DOHH2 (cell line): ENCODE measurements around the gene WDR48.

Source experiments
- EZH2phosphoT487 ChIP-seq: fragments of 200-600 bp; sonication (generic); IDR thresholded peaks from 2 replicates; pipeline ENCODE4 v1.6.1; 2017; ENCODE audit warnings: borderline replicate concordance, mild to moderate bottlenecking, antibody characterized with exemption, low read length, moderate library complexity, mixed read lengths
- TF ChIP-seq, protein P1 (sequence below): fragments of 200-600 bp; sonication (generic); IDR thresholded peaks from one replicate; pipeline ENCODE4 v1.5.1; 2014; ENCODE audit warnings: antibody characterized with exemption, mild to moderate bottlenecking, low read depth, low read length; ENCODE audit not compliant: poor library complexity, severe bottlenecking

- TF ChIP-seq, protein P1, sequence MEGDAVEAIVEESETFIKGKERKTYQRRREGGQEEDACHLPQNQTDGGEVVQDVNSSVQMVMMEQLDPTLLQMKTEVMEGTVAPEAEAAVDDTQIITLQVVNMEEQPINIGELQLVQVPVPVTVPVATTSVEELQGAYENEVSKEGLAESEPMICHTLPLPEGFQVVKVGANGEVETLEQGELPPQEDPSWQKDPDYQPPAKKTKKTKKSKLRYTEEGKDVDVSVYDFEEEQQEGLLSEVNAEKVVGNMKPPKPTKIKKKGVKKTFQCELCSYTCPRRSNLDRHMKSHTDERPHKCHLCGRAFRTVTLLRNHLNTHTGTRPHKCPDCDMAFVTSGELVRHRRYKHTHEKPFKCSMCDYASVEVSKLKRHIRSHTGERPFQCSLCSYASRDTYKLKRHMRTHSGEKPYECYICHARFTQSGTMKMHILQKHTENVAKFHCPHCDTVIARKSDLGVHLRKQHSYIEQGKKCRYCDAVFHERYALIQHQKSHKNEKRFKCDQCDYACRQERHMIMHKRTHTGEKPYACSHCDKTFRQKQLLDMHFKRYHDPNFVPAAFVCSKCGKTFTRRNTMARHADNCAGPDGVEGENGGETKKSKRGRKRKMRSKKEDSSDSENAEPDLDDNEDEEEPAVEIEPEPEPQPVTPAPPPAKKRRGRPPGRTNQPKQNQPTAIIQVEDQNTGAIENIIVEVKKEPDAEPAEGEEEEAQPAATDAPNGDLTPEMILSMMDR: no peak
- TF ChIP-seq EZH2phosphoT487: no peak
Measured at GRCh38 chr3:39099738-39100499, 48.1 kb downstream of the WDR48 start.
